ENCODE measurements around the gene EFCAB12.
"Not testable (repeated sequence)": the region's sequence is repeated elsewhere in the genome, so short reads cannot be mapped to it uniquely, and the experiment has no call there.

EFCAB12 gene

DNA sequence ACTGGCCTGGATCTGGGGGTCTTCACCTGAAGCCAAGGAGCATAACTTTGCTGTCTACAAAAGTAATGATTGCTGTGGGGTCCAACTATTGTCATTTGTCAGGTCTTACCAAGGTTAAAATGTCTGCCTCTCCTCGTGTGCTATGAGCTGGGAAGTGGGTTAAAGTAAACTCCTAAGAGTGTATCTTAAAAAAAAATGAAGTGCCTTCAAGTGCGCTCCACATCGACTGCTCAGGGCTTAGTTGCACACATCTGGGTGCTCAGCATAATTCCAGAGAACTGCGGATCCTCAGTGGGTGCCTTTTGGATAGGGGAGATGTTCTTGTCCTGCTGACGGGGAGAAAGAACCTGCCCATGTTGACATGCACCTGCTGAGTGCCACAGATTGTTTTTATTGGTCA is 40.9 kb downstream of the EFCAB12 start:
- no peaks in the 10 kb centered on the region for H3F3A ChIP-seq (ENCODE audit: insufficient read depth, low read length)
- peaks cover 4% of the 10 kb centered on the region for H3K4me1 ChIP-seq (ENCODE audit: insufficient read depth, low read length, severe bottlenecking)
- H3K27me3 ChIP-seq (ENCODE audit: insufficient read depth, low read length), result peaks cover 5% of the 10 kb centered on the region; the same call in 1 of the 2 replicates
- no peak overlapping the region for H3K27ac ChIP-seq (ENCODE audit: low read depth, low read length, poor library complexity, severe bottlenecking)
- H3K4me2 ChIP-seq (ENCODE audit: low read length), result no peak overlapping the region
- no peak overlapping the region for H3K4me3 ChIP-seq (ENCODE audit: low read depth, low read length, poor library complexity, severe bottlenecking)
- peaks cover 54% of the 10 kb centered on the region for H3K36me3 ChIP-seq (ENCODE audit: insufficient read depth, low read length)
- H3K9me3 ChIP-seq (ENCODE audit: low read length), result no peaks in the 10 kb centered on the region
- no peaks in the 10 kb centered on the region for H4K20me1 ChIP-seq (ENCODE audit: insufficient read depth, low read length)
- no peaks in the 10 kb centered on the region for H3K79me2 ChIP-seq (ENCODE audit: insufficient read depth, low read length)
- no peak for TF ChIP-seq EZH2 (IDR thresholded peaks at IDR 0.05; ENCODE audit: borderline replicate concordance, low read length)
- no peak overlapping the region for H3K9ac ChIP-seq (ENCODE audit: low read length)
- no peak overlapping the region for H2AFZ ChIP-seq (ENCODE audit: low read length)
- no peaks in the 10 kb centered on the region for H3K9me2 ChIP-seq (ENCODE audit: low read depth, low read length)

DNA sequence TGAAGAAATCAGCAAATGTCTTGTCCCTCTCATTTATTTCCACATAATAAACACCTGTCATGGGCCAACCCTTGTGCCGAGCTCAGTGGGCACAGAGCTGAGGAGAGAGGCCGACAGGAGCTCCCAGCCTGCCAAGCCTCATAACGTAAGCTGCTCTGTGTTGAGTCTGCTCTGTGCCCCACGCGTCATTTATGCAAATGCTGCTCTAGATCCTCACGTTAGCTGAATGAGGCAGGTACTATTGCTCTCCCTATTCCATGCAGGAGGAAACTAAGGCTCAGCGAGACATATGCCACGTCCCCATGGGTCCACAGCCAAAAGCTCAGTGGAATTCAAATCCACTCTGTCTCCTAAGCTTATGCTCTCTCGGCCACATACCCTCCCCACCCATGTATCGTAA is 41.5 kb downstream of the EFCAB12 start:
- H3K4me1 ChIP-seq (ENCODE audit: insufficient read depth, low read length, severe bottlenecking), result peaks cover 4% of the 10 kb centered on the region

DNA sequence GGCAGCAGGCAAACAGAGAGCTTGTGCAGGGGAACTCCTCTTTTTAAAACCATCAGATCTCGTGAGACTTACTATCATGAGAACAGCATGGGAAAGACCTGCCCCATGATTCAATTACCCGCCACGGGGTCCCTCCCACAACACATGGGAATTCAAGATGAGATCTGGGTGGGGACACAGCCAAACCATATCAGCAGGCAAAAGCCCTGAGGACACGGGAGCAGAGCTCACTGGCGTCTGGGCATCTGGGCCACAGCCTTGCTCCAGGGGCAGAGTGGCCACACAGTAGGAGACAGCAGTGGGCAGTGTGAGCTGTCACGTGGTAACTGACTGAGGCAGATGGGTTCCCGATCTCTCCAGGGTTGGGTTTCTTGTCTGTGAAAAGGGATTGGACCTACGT is 42.9 kb downstream of the EFCAB12 start:
- H3K27ac ChIP-seq (ENCODE audit: low read depth, low read length, poor library complexity, severe bottlenecking); H3K27me3 ChIP-seq (ENCODE audit: insufficient read depth, low read length); H3K4me2 ChIP-seq (ENCODE audit: low read length); H3K4me1 ChIP-seq (ENCODE audit: insufficient read depth, low read length, severe bottlenecking); H3F3A ChIP-seq (ENCODE audit: insufficient read depth, low read length); H3K9me3 ChIP-seq (ENCODE audit: low read length); H3K4me3 ChIP-seq (ENCODE audit: low read depth, low read length, poor library complexity, severe bottlenecking); H3K79me2 ChIP-seq (ENCODE audit: insufficient read depth, low read length); H3K9ac ChIP-seq (ENCODE audit: low read length); H4K20me1 ChIP-seq (ENCODE audit: insufficient read depth, low read length); H2AFZ ChIP-seq (ENCODE audit: low read length); H3K9me2 ChIP-seq (ENCODE audit: low read depth, low read length): not testable (repeated sequence)
- H3K36me3 ChIP-seq (ENCODE audit: insufficient read depth, low read length), result peaks cover 36% of the 10 kb centered on the region

More for the DNA sequence above, 41.5 kb downstream of the EFCAB12 start:
- peaks cover 5% of the 10 kb centered on the region; the same call in 1 of the 2 replicates for H3K27me3 ChIP-seq (ENCODE audit: insufficient read depth, low read length)
- no peak overlapping the region for H3K9ac ChIP-seq (ENCODE audit: low read length)
- H3K9me2 ChIP-seq (ENCODE audit: low read depth, low read length), result no peaks in the 10 kb centered on the region
- no peaks in the 10 kb centered on the region for H3K79me2 ChIP-seq (ENCODE audit: insufficient read depth, low read length)
- no peaks in the 10 kb centered on the region for H4K20me1 ChIP-seq (ENCODE audit: insufficient read depth, low read length)
- no peak overlapping the region for H3K27ac ChIP-seq (ENCODE audit: low read depth, low read length, poor library complexity, severe bottlenecking)
- no peak overlapping the region for H2AFZ ChIP-seq (ENCODE audit: low read length)
- peaks cover 49% of the 10 kb centered on the region for H3K36me3 ChIP-seq (ENCODE audit: insufficient read depth, low read length)
- no peak overlapping the region for H3K4me2 ChIP-seq (ENCODE audit: low read length)
- no peak for TF ChIP-seq EZH2 (IDR thresholded peaks at IDR 0.05; ENCODE audit: borderline replicate concordance, low read length)
- H3K4me3 ChIP-seq (ENCODE audit: low read depth, low read length, poor library complexity, severe bottlenecking), result no peak overlapping the region
- no peaks in the 10 kb centered on the region for H3K9me3 ChIP-seq (ENCODE audit: low read length)
- H3F3A ChIP-seq (ENCODE audit: insufficient read depth, low read length), result no peaks in the 10 kb centered on the region

DNA sequence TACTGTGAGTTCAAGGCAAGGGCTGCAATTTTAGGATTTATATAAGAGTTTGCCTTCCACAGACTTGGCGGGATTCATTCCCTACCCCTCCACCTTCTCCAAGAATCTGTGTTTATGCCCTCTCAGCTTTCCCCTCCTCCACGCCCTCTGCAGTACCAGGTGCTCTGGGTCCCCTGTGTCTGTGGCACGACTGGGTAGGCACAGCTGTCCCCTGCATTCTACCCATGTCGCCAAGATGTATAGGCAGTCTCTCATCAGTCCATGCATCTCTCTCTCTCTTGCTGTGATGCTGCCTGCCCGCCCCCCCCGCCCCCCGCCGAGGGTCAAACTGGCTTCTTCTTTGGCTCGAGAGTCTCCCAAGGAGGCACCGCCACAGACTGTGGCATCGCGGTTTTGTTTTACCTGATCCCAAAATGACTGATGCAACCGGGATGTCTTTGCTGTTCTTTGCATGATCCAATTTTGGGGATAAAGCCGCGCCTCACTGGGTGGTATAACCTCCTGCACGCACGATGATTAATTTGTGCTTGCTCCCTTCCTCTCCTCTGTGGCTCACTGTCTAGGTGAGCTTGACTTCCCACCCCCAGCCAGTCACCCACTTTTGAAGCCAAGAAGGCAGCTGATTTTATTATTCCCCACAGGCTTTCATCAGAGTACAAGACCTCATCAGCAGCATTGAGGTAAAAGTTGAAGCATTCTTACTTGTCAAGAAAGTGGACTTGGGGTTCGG is 43.7 kb downstream of the EFCAB12 start:
- Histone ChIP-seq H3K27ac (ENCODE audit: low read depth, low read length, poor library complexity, severe bottlenecking) (no peak overlapping the region), H3K4me2 (ENCODE audit: low read length) (no peak overlapping the region), H3K9me2 (ENCODE audit: low read depth, low read length) (no peaks in the 10 kb centered on the region), H3F3A (ENCODE audit: insufficient read depth, low read length) (no peaks in the 10 kb centered on the region), H3K4me3 (ENCODE audit: low read depth, low read length, poor library complexity, severe bottlenecking) (no peak overlapping the region), H3K9ac (ENCODE audit: low read length) (no peak overlapping the region), H3K9me3 (ENCODE audit: low read length) (peaks cover 6% of the 10 kb centered on the region; the same call in 1 of the 2 replicates), H4K20me1 (ENCODE audit: insufficient read depth, low read length) (no peaks in the 10 kb centered on the region), H3K27me3 (ENCODE audit: insufficient read depth, low read length) (peaks cover 8% of the 10 kb centered on the region; the same call in 1 of the 2 replicates), H3K79me2 (ENCODE audit: insufficient read depth, low read length) (no peaks in the 10 kb centered on the region), H3K4me1 (ENCODE audit: insufficient read depth, low read length, severe bottlenecking) (peaks cover 4% of the 10 kb centered on the region), H2AFZ (ENCODE audit: low read length) (no peak overlapping the region), H3K36me3 (ENCODE audit: insufficient read depth, low read length) (peaks cover 33% of the 10 kb centered on the region)
- TF ChIP-seq, protein P1, sequence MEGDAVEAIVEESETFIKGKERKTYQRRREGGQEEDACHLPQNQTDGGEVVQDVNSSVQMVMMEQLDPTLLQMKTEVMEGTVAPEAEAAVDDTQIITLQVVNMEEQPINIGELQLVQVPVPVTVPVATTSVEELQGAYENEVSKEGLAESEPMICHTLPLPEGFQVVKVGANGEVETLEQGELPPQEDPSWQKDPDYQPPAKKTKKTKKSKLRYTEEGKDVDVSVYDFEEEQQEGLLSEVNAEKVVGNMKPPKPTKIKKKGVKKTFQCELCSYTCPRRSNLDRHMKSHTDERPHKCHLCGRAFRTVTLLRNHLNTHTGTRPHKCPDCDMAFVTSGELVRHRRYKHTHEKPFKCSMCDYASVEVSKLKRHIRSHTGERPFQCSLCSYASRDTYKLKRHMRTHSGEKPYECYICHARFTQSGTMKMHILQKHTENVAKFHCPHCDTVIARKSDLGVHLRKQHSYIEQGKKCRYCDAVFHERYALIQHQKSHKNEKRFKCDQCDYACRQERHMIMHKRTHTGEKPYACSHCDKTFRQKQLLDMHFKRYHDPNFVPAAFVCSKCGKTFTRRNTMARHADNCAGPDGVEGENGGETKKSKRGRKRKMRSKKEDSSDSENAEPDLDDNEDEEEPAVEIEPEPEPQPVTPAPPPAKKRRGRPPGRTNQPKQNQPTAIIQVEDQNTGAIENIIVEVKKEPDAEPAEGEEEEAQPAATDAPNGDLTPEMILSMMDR (IDR thresholded peaks at IDR 0.05; ENCODE audit: low read length), result no peak
- TF ChIP-seq EZH2 (IDR thresholded peaks at IDR 0.05; ENCODE audit: borderline replicate concordance, low read length), result no peak

DNA sequence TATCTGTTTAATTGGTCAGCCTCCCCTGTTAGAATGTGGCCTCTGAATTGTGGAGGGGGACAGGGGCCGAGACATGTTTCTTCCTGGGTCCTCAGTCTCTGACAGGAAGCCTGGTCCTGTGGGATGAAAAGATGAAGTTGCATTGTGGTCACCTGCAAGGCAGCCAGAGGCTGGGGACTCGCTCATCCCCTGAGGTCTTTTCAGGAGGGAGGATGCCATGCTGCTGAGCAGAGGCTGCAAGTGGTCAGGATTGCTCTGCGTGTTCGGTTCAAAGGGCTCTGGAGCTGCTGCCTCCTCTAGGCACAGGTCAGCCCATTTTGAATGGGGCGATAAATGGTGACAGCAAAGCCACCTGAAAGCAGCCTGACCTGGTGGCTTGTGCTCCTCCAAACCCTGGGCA is 44.3 kb downstream of the EFCAB12 start:
- not testable (repeated sequence) for H3K4me3 ChIP-seq (ENCODE audit: low read depth, low read length, poor library complexity, severe bottlenecking); H4K20me1 ChIP-seq (ENCODE audit: insufficient read depth, low read length); H3K4me1 ChIP-seq (ENCODE audit: insufficient read depth, low read length, severe bottlenecking); H3K9me3 ChIP-seq (ENCODE audit: low read length); H3K27me3 ChIP-seq (ENCODE audit: insufficient read depth, low read length); H3K27ac ChIP-seq (ENCODE audit: low read depth, low read length, poor library complexity, severe bottlenecking); H2AFZ ChIP-seq (ENCODE audit: low read length); H3F3A ChIP-seq (ENCODE audit: insufficient read depth, low read length); H3K9me2 ChIP-seq (ENCODE audit: low read depth, low read length); H3K9ac ChIP-seq (ENCODE audit: low read length); H3K4me2 ChIP-seq (ENCODE audit: low read length); H3K79me2 ChIP-seq (ENCODE audit: insufficient read depth, low read length)
- peaks cover 26% of the 10 kb centered on the region for H3K36me3 ChIP-seq (ENCODE audit: insufficient read depth, low read length)
